Vagina (tissue), 2 donors: ENCODE measurements around the gene ALDH6A1.

Experiments
- POLR2A ChIP-seq, 2 donors: fragments of 450-650 bp; IDR thresholded peaks; one replicate each; pipeline ENCODE4 v1.6.1; 2017; ENCODE audit warnings: antibody characterized with exemption in 2 of 2, mild to moderate bottlenecking in 2 of 2, moderate library complexity in 2 of 2
- POLR2AphosphoS5 ChIP-seq, 2 donors: sonication (generic); formaldehyde crosslinking; IDR thresholded peaks; one replicate each; pipeline ENCODE4 v1.9.0; 2017; ENCODE audit warnings: antibody characterized with exemption in 2 of 2, mild to moderate bottlenecking in 2 of 2, low read depth in 1 of 2; ENCODE audit not compliant: insufficient read depth in 1 of 2
- TF ChIP-seq, protein P1 (sequence below), 3 experiments: fragments of 450-650 bp in 2 of 3; fragments of 200-600 bp in 1 of 3; sonication (generic) in 1 of 3; IDR thresholded peaks; one replicate each; pipeline ENCODE4 v1.5.1; 2017 to 2019; ENCODE audit warnings: antibody characterized with exemption in 3 of 3, mild to moderate bottlenecking in 2 of 3, moderate library complexity in 2 of 3

DNA sequence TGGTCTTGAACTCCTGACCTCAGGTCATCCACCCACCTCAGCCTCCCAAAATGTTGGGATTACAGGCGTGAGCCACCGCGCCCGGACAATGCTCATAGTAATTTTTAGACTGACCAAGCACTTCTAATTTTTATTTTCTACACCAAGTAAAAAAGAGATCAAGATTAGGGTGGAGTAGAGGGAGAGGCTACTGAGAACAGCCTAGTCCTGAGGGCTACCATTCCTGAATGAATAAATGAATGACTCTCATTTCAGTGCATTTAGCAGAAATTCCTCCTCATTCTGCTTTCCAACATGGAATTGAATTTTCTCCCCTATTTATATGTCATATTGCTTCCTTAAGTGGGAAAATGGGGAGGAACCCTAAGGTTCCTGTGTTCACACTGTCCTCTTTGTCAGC lies 38.7 kb downstream of the ALDH6A1 start:
- TF ChIP-seq, protein P1, sequence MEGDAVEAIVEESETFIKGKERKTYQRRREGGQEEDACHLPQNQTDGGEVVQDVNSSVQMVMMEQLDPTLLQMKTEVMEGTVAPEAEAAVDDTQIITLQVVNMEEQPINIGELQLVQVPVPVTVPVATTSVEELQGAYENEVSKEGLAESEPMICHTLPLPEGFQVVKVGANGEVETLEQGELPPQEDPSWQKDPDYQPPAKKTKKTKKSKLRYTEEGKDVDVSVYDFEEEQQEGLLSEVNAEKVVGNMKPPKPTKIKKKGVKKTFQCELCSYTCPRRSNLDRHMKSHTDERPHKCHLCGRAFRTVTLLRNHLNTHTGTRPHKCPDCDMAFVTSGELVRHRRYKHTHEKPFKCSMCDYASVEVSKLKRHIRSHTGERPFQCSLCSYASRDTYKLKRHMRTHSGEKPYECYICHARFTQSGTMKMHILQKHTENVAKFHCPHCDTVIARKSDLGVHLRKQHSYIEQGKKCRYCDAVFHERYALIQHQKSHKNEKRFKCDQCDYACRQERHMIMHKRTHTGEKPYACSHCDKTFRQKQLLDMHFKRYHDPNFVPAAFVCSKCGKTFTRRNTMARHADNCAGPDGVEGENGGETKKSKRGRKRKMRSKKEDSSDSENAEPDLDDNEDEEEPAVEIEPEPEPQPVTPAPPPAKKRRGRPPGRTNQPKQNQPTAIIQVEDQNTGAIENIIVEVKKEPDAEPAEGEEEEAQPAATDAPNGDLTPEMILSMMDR (IDR thresholded peaks at IDR 0.05) = no peak
- TF ChIP-seq POLR2A (IDR thresholded peaks at IDR 0.05) (no peak), POLR2AphosphoS5 (IDR thresholded peaks at IDR 0.05; ENCODE audit: insufficient read depth in 1 of 2, low read depth in 1 of 2) (no peak)
